ENCODE measurements around the gene RASEF.

Gene RASEF

DNA sequence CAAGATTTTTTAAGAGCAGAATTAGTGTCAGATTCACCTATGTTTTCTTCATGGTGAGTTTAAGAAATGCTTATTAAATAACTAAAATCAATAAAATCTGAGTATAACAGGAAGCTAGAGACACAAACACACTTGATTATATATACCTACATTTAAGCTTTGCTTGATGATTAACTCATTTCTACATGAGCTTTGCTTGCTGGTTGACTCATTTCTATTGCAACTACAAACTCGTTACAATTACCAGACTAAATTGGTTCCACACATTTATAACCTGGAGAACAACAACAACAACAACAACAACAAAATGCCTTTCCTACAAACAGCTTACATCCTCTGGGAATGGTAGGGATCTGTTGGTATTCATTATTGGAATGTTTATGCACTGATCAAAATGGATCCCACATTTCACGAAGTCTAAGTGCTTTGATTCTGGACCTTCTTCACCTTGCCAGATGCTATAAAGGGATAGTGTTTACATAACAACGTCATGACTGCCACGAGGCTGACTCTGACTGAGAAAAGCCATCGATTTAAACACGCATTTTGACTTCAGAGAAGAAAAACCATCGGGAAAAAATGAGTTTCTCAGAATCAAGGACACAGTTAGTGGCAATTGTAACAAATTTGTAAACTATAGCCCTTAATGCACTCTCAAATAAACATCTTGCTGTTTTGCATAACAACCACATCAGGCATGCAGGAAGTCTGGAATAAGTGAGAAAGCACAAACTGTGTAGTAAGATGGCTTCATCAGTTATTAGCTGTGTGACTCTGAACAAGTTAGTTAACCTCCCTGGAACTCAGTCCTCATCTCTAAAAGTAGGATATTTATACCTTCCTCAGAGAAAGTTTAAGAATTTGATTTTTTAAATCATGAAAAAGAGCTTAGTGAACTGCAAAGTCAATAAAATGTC lies 49.8 kb downstream of the RASEF start:
- Histone ChIP-seq H3K36me3 (no peaks in the 10 kb centered on the region), H3K27me3 (no peaks in the 10 kb centered on the region), H3K4me1 (peaks cover 0 to 10% (median 0%) of the 10 kb centered on the region in 4 donors), H3K27ac (no peak overlapping the region), H3K4me3 (no peak overlapping the region), H3K9me3 (no peaks in the 10 kb centered on the region)
- no peak for DNase-seq
- intact Hi-C loops (cut with DNase I; ENCODE audit: low total_unique reads), result no loop called here
- TF ChIP-seq, protein P1, sequence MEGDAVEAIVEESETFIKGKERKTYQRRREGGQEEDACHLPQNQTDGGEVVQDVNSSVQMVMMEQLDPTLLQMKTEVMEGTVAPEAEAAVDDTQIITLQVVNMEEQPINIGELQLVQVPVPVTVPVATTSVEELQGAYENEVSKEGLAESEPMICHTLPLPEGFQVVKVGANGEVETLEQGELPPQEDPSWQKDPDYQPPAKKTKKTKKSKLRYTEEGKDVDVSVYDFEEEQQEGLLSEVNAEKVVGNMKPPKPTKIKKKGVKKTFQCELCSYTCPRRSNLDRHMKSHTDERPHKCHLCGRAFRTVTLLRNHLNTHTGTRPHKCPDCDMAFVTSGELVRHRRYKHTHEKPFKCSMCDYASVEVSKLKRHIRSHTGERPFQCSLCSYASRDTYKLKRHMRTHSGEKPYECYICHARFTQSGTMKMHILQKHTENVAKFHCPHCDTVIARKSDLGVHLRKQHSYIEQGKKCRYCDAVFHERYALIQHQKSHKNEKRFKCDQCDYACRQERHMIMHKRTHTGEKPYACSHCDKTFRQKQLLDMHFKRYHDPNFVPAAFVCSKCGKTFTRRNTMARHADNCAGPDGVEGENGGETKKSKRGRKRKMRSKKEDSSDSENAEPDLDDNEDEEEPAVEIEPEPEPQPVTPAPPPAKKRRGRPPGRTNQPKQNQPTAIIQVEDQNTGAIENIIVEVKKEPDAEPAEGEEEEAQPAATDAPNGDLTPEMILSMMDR (IDR thresholded peaks at IDR 0.05), result no peak

GRCh38 chr9:83012168-83012921 lies 50.6 kb downstream of the RASEF start:
- TF ChIP-seq, protein P1 (IDR thresholded peaks at IDR 0.05), result no peak
- intact Hi-C loops (cut with DNase I; ENCODE audit: low total_unique reads), result no loop called here
- no peaks in the 10 kb centered on the region for H3K36me3 ChIP-seq
- H3K9me3 ChIP-seq, result no peaks in the 10 kb centered on the region
- H3K4me3 ChIP-seq, result no peak overlapping the region
- H3K27ac ChIP-seq, result no peak overlapping the region
- H3K27me3 ChIP-seq, result no peaks in the 10 kb centered on the region
- H3K4me1 ChIP-seq, result peaks cover 0 to 10% (median 0%) of the 10 kb centered on the region in 4 donors
- DNase-seq, result no peak

DNA sequence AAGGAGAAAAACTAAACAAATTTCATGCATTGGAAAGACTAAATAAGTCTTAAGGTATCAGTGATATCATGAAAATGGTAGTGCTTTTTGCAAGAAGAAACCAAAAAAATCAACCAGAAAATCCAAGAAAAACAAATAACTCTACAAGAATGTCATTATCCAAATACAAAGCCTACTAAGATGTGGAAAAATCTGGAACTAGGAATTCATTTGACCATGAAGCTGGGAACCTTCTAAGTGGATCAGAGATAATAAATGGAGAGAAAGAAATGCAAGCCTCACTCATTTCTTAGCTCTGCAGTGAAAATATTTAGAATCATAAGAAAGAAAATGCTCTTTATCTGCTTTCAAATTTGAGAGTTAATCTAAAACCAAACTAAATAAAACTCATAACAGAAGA lies 51.3 kb downstream of the RASEF start:
- no peak overlapping the region for H3K4me3 ChIP-seq
- H3K9me3 ChIP-seq, result no peaks in the 10 kb centered on the region
- no peaks in the 10 kb centered on the region for H3K36me3 ChIP-seq
- no peak overlapping the region for H3K27ac ChIP-seq
- no peaks in the 10 kb centered on the region for H3K27me3 ChIP-seq
- TF ChIP-seq, protein P1 (IDR thresholded peaks at IDR 0.05), result no peak
- intact Hi-C loops (cut with DNase I; ENCODE audit: low total_unique reads), result no loop called here
- H3K4me1 ChIP-seq, result peaks cover 0 to 10% (median 0%) of the 10 kb centered on the region in 4 donors
- DNase-seq, result no peak

- no peak for DNase-seq
- Histone ChIP-seq H3K27me3 (no peaks in the 10 kb centered on the region), H3K27ac (no peak overlapping the region), H3K4me3 (no peak overlapping the region), H3K9me3 (no peaks in the 10 kb centered on the region), H3K36me3 (no peaks in the 10 kb centered on the region), H3K4me1 (peaks cover 0 to under 1% (median 0%) of the 10 kb centered on the region in 4 donors)
- TF ChIP-seq, protein P1 (IDR thresholded peaks at IDR 0.05), result no peak
- intact Hi-C loops (cut with DNase I; ENCODE audit: low total_unique reads), result no loop called here
Observed at GRCh38 chr9:83007521-83008300, 55.2 kb downstream of the RASEF start.

DNA sequence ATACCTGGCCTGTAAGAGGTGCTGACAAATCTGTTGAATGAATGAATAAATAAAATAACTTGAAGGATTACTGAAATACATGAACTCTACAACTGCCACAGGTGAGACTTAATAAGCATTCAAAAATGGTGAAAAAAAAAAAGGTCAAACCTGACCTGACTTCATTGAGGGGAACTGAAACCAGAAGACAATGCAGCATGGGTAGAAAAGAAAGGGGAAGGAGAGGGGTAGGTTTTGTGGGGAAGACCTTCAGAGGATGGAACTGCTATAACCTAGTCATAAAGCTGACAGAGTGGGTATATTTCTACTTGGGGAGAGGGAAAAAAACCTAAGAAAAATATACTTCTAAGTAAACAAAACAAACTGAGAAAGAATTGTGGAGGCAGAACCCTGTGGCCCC lies 56.6 kb downstream of the RASEF start:
- DNase-seq, result no peak
- H3K4me3 ChIP-seq, result no peak overlapping the region
- H3K9me3 ChIP-seq, result no peaks in the 10 kb centered on the region
- H3K27me3 ChIP-seq, result no peaks in the 10 kb centered on the region
- H3K27ac ChIP-seq, result no peak overlapping the region
- intact Hi-C loops (cut with DNase I; ENCODE audit: low total_unique reads), result no loop called here
- no peaks in the 10 kb centered on the region for H3K36me3 ChIP-seq
- TF ChIP-seq, protein P1 (IDR thresholded peaks at IDR 0.05), result no peak
- no peaks in the 10 kb centered on the region for H3K4me1 ChIP-seq

Data from tibial artery (tissue), 4 donors.